Activated CD4-positive, CD25-positive, alpha-beta regulatory T cell treated with anti-CD3 and anti-CD28 coated beads, Interleukin-2, amount 50 U/mL, for 24 hours (primary cell): ENCODE results near the gene GHRHR.

Source experiments
- ATAC-seq, 2 donors: fragments of 150-1000 bp; cut with Tn5 transposase; one replicate each; pipeline ENCODE4 v1.10.0; 2021; ENCODE audit warnings: mild to moderate bottlenecking in 1 of 2, moderate library complexity in 1 of 2

The GHRHR gene

GRCh38 chr7:30969604-30969970, 5.8 kb downstream of the GHRHR start:
- peak in 1 of 2 donors; percentile 14 for ATAC-seq

- ATAC-seq: no peak
Measured at GRCh38 chr7:30970074-30970473, 6.3 kb downstream of the GHRHR start.

GRCh38 chr7:30970594-30971094, 6.9 kb downstream of the GHRHR start:
- ATAC-seq: no peak

DNA sequence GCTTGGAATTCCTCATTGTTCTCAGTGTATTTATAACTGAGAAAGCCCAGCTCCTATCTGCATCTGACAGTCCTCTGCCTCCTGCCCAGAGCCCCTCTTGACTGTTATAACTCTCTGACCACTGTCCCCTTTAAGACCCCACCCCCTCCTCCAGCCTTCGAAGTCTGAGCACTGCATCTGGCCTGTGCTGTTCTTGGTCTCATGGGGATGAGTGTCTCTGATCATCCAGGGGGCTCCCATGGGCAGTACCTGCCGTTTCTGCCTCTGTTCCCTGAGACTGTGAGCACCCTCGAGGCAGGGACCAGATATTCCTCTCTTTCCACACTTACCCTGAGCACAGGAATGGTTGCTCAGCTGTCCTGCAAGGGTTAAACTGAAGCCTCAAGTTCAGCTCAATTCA, 7.7 kb downstream of the GHRHR start:
- ATAC-seq: no peak

GRCh38 chr7:30971840-30972563, 8.2 kb downstream of the GHRHR start:
- no peak for ATAC-seq

DNA sequence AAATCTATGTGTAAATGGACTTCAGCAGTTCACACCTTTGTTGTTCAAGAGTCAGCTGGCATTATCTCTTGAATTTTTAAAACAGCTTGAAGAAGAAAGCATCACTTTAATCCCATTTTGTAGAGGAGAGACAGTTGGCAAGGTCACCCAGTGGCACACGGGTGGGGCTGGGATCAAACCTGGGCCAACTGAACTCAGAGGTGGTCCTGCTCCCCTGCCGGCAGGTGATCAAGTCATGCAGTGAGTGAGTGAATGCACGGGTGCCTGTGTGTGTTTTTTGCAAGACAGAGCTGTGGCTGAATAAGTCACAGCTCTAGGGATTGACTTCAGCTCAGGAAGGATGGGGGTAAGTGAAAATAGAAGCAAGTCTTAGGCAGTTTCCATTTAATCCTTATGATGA, 9.5 kb downstream of the GHRHR start:
- ATAC-seq: no peak

- no peak for ATAC-seq
Measured at GRCh38 chr7:30973791-30974604, 10.2 kb downstream of the GHRHR start.

DNA sequence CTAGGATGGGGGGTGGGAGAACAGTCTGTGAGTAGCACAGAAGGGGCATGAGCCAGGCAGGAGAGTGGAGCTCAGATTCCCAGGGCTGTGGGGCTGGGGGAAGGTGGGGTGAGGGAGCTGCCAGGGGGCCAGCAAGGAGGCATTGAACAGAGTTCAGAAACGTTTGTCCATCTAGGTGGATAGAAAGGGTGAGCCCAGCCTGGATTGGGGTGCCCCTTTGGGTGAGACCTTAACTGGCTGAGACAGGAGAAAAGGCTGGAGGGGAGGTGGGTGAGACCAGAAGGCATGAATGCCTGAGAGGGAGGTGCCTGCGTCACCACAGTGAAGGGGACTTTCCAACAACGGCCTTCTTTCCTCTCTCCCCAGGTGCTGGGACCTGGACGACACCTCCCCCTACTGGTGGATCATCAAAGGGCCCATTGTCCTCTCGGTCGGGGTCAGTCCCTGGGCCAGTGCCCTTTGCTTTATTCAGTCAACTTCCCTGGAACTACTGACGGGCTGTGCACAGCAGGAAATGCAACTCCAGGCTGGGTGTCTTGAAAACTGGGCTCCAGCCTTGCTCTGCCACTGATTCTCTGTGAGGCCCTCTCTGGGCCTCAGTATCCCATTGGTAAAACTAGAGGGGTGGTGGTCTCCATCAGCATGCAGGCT, 11.0 kb downstream of the GHRHR start:
- peak; percentile 61 to 74 for ATAC-seq

- ATAC-seq: no peak
Measured at GRCh38 chr7:30975256-30975899, 11.6 kb downstream of the GHRHR start.

DNA sequence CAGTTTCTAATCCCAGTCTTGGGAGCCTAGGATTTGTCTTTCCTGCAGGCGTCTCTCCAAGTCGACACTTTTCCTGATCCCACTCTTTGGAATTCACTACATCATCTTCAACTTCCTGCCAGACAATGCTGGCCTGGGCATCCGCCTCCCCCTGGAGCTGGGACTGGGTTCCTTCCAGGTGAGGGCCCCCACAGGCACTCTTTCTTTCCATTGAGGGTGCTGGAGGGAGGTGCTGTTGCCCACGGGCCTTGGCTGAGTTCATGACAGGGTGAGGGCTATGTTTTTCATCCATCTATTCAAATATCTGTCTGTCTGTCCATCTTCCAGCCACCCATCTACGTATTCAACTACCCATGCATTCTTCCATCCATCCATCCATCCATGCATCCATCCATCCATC, 12.6 kb downstream of the GHRHR start:
- ATAC-seq: no peak

DNA sequence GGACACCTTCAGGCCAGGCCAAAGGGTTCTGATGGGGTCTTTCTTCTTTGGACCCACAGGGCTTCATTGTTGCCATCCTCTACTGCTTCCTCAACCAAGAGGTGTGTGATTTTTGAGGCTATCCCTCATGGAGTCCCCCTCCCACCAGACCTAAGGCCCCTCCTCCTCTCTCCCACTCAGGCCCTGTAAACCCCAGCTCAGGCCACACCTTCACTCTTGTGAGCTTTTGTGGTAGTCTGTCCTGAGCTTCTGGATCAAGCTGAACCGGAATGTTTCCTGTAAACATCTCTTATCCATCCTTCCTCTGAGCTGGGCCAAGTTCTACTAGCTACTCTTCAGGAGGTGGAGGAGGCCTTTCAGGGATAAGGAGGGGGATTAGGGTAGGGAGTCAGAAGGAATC, 13.5 kb downstream of the GHRHR start:
- no peak for ATAC-seq

DNA sequence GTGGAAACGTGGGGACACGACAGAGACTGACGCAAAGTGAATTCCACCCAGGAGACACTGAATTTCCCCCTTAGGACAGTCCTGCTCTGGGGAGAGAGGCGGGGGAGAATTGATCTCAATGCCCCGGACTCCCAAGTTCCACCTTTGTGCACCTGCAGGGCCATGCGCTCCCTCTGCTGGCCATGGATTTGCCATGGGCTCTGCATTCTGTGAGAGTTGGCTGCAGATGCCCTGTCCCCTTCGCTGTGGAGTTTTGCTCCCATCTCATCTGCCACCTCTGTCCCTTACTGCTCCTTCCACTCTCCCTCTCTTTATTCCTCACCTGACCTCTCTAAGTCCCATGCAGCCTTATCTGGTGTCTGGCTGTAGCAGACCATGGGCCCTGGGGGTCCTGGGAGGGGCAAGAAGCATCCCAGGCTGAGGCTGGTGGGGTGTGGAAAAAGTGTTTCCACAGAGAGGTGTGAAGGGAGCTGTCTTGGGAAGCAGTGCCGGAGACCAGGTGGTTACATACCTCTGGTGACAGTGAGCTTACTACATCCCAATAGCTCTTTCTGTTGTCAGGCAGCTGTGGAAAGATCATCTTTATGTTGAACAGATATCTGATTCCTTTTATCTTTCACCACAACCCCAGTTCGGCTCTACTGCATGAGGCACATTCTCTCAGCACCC, 14.3 kb downstream of the GHRHR start:
- ATAC-seq: no peak

DNA sequence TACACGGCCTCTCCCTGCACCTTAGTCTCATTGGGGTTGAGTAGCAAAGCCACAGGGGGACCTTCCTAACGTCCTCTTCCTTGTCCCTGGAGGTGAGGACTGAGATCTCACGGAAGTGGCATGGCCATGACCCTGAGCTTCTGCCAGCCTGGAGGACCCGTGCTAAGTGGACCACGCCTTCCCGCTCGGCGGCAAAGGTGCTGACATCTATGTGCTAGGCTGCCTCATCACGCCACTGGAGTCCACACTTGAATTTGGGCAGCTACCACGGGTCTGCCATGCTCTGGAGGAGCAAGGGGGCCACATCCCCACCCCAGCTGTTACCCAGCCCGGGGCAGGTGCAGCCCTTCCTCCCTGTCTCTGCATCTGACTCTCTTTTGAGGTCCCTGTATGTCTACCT, 15.3 kb downstream of the GHRHR start:
- no peak for ATAC-seq

DNA sequence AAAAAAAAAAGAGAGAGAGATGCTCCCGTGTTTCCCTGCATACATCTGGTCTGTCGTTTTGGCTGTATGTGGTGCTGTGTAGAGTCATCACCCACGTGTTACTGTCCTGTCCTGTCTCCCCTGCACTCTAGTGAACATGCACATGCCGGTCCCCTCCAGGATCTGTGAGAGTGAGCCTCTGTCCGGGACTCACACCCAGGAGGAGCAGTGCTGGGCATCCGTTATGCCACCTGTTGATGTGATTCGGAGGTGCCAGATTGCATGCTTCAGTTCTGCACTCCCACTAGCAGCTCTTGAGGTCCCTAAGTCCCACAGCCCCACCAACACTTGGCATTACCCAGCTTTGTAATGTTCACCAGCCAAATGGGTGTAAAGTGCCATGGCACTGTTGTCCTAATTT, 16.4 kb downstream of the GHRHR start:
- ATAC-seq: no peak

DNA sequence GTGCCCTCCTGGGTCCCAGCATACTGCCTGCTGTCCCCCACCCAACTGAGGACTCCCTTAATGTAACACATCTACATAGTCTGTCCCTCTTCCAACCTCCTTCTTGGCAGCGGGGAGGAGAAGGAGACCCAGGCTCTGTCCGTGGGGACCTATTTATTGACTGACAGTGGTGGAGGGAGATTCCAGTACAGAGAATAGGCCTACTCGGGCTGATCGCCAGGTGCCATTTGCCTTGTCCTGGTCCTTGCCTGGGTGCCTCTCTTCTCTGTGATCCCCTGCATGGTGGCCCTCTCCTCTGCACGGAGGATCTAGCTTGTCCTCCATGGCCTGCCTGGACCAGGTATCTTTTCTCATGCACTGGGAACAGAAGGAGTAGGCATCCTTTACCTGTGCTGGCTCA, 17.0 kb downstream of the GHRHR start:
- no peak for ATAC-seq

- peak; percentile 71 to 73 for ATAC-seq
Measured at GRCh38 chr7:30983042-30983913, 19.5 kb downstream of the GHRHR start.

DNA sequence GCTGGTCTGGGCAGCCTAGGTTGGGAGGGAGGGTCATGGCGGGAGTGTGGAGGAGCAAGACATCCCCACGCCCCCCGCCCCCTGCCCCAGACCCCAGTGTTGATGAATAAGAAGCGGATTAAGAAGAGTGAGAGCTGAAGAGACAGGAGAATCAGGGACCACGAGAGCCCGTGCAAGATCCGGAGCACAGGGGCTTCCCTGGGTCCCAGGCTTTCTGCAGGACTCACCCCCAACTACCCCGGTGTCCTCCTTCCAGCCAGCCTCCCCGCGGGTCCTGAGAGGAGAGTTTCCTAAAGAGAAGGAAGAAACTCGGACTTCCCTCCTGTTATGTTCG, 20.1 kb downstream of the GHRHR start:
- ATAC-seq: no peak

- no peak for ATAC-seq
Measured at GRCh38 chr7:30984359-30985107, 20.8 kb downstream of the GHRHR start.

GRCh38 chr7:30985756-30986155, 22.0 kb downstream of the GHRHR start:
- ATAC-seq: no peak

- no peak for ATAC-seq
Measured at GRCh38 chr7:30986331-30986730, 22.6 kb downstream of the GHRHR start.

- ATAC-seq: no peak
Measured at GRCh38 chr7:30986738-30987137, 23.0 kb downstream of the GHRHR start.
